GM23338 (cell line): ENCODE results near the gene GIPC2. TPM values are rescaled to one million over a fixed set of nuclear protein-coding genes. Genes with fewer than 3 reads are reported as not detected.

Experiments used
- ATAC-seq: fragments of 200-7000 bp; cut with Tn5 transposase; 3 replicates; pipeline ENCODE4 v1.9.1; 2020
- DNase-seq: peaks from one replicate; pipeline ENCODE4 v3.0.0-alpha.2; 2015; ENCODE audit warnings: low spot score
- H2AFZ ChIP-seq: fragments of 200-600 bp; sonication (generic); 2 replicates; pipeline ENCODE4 v1.8.0; 2016; ENCODE audit warnings: antibody characterized with exemption, mild to moderate bottlenecking, moderate library complexity
- H3F3A ChIP-seq: fragments of 200-600 bp; sonication (generic); replicated peaks from 2 replicates; pipeline ENCODE4 v1.8.0; 2017; ENCODE audit warnings: antibody characterized with exemption, mixed run types, low read depth
- H3K27ac ChIP-seq: fragments of 200-600 bp; sonication (generic); 2 replicates; pipeline ENCODE4 v1.6.1; 2016; ENCODE audit warnings: low read depth
- H3K27me3 ChIP-seq: fragments of 200-600 bp; sonication (generic); 2 replicates; pipeline ENCODE4 v1.8.0; 2016; ENCODE audit warnings: mild to moderate bottlenecking, mixed run types, moderate library complexity; ENCODE audit not compliant: insufficient read depth
- H3K36me3 ChIP-seq: fragments of 200-600 bp; sonication (generic); 2 replicates; pipeline ENCODE4 v1.8.0; 2016; ENCODE audit warnings: mild to moderate bottlenecking; ENCODE audit not compliant: insufficient read depth
- H3K4me1 ChIP-seq: fragments of 200-600 bp; sonication (generic); 2 replicates; pipeline ENCODE4 v1.8.0; 2016; ENCODE audit warnings: mild to moderate bottlenecking, moderate library complexity; ENCODE audit not compliant: insufficient read depth
- H3K4me2 ChIP-seq: fragments of 200-600 bp; sonication (generic); 2 replicates; pipeline ENCODE4 v1.7.1; 2017; ENCODE audit warnings: mixed run types
- H3K4me3 ChIP-seq: fragments of 200-600 bp; sonication (generic); 2 replicates; pipeline ENCODE4 v1.6.1; 2016; ENCODE audit warnings: mixed run types
- H3K79me2 ChIP-seq: fragments of 200-600 bp; sonication (generic); replicated peaks from 2 replicates; pipeline ENCODE4 v1.8.0; 2017; ENCODE audit warnings: mild to moderate bottlenecking; ENCODE audit not compliant: insufficient read depth
- H3K9me2 ChIP-seq: fragments of 200-600 bp; sonication (generic); 2 replicates; pipeline ENCODE4 v1.8.0; 2017; ENCODE audit not compliant: insufficient read depth
- H4K20me1 ChIP-seq: fragments of 200-600 bp; sonication (generic); replicated peaks from 2 replicates; pipeline ENCODE4 v1.8.0; 2017; ENCODE audit warnings: mild to moderate bottlenecking; ENCODE audit not compliant: insufficient read depth
- H3K27ac Mint-ChIP-seq: 2 replicates; pipeline ENCODE4 v1.8.0; 2020; ENCODE audit warnings: inconsistent platforms, mild to moderate bottlenecking, moderate library complexity, mixed read lengths
- H3K27me3 Mint-ChIP-seq: 3 replicates; pipeline ENCODE4 v1.8.0; 2022; ENCODE audit warnings: low read depth, mild to moderate bottlenecking, moderate library complexity, mixed read lengths, inconsistent platforms; ENCODE audit not compliant: insufficient read depth, poor library complexity
- H3K36me3 Mint-ChIP-seq: 3 replicates; pipeline ENCODE4 v1.8.0; 2021; ENCODE audit warnings: low read depth, mild to moderate bottlenecking, inconsistent platforms, moderate library complexity, mixed read lengths
- H3K4me1 Mint-ChIP-seq: 3 replicates; pipeline ENCODE4 v1.8.0; 2020; ENCODE audit warnings: mild to moderate bottlenecking, inconsistent platforms, mixed read lengths
- H3K4me3 Mint-ChIP-seq: 3 replicates; pipeline ENCODE4 v1.8.0; 2021; ENCODE audit warnings: moderate library complexity, mild to moderate bottlenecking, inconsistent platforms, mixed read lengths
- H3K9me3 Mint-ChIP-seq: 3 replicates; pipeline ENCODE4 v1.8.0; 2020; ENCODE audit warnings: moderate library complexity, mild to moderate bottlenecking, inconsistent platforms, mixed read lengths
- CREB1 ChIP-seq: fragments of 250-450 bp; sonication (Bioruptor Pico); IDR thresholded peaks from 2 replicates; pipeline ENCODE4 v1.5.0; 2020; ENCODE audit warnings: low read depth, mild to moderate bottlenecking, moderate library complexity
- EZH2 ChIP-seq: fragments of 200-600 bp; sonication (generic); IDR thresholded peaks from one replicate; pipeline ENCODE4 v1.8.0; 2017; ENCODE audit warnings: antibody characterized with exemption, mild to moderate bottlenecking, low read depth; ENCODE audit not compliant: unreplicated experiment
- EZH2phosphoT487 ChIP-seq: fragments of 200-600 bp; sonication (generic); IDR thresholded peaks from one replicate; pipeline ENCODE4 v1.8.1; 2018; ENCODE audit warnings: antibody characterized with exemption; ENCODE audit not compliant: unreplicated experiment
- JUNB ChIP-seq: IDR thresholded peaks from one replicate; pipeline ENCODE4 v1.6.1; 2016; ENCODE audit warnings: antibody characterized with exemption; ENCODE audit not compliant: unreplicated experiment
- NANOG ChIP-seq: IDR thresholded peaks from 2 replicates; pipeline ENCODE4 v1.6.1; 2016; ENCODE audit warnings: antibody characterized with exemption, borderline replicate concordance
- POLR2AphosphoS5 ChIP-seq: IDR thresholded peaks from 2 replicates; pipeline ENCODE4 v1.6.1; 2016; ENCODE audit warnings: antibody characterized with exemption, low read depth
- STAT1 ChIP-seq: IDR thresholded peaks from one replicate; pipeline ENCODE4 v1.6.1; 2016; ENCODE audit warnings: antibody characterized with exemption; ENCODE audit not compliant: unreplicated experiment
- ZNF114 ChIP-seq: fragments of 250-450 bp; sonication (Bioruptor Pico); IDR thresholded peaks from 2 replicates; pipeline ENCODE4 v1.5.0; 2020; ENCODE audit warnings: mild to moderate bottlenecking, moderate library complexity
- ZNF331 ChIP-seq: fragments of 250-450 bp; sonication (Bioruptor Pico); IDR thresholded peaks from 2 replicates; pipeline ENCODE4 v1.5.0; 2020; ENCODE audit warnings: low read depth, mild to moderate bottlenecking, moderate library complexity
- polyA plus RNA-seq: library from polyadenylated mRNA; unstranded; fragments of >200 nt; fragmentation: Nextera tagmentation; extraction: Ambion mirVana; gene quantifications from 2 replicates; pipeline ENCODE4 v1.2.1, GENCODE V29; 2016
- total RNA-seq: library from RNA; depleted of rRNA; stranded (reverse); fragments of >200 nt; shearing (Covaris generic); gene quantifications from 2 replicates; pipeline ENCODE4 v1.2.3, GENCODE V29; 2014
- TF ChIP-seq, protein P1 (sequence below): IDR thresholded peaks from one replicate; pipeline ENCODE4 v1.6.1; 2018; ENCODE audit warnings: antibody characterized with exemption; ENCODE audit not compliant: unreplicated experiment
- TF ChIP-seq, protein P2 (sequence below), 2 experiments: fragments of 200-600 bp in 1 of 2; sonication (generic) in 1 of 2; conservative IDR thresholded peaks; 2 replicates each; pipeline versions ENCODE4 v1.5.1 to v1.6.1; 2016 to 2017; ENCODE audit warnings: antibody characterized with exemption in 2 of 2, low read depth in 2 of 2, mild to moderate bottlenecking in 2 of 2, moderate library complexity in 1 of 2
- TF ChIP-seq, protein P3 (sequence below): IDR thresholded peaks from 2 replicates; pipeline ENCODE4 v1.6.1; 2016; ENCODE audit warnings: antibody characterized with exemption
- TF ChIP-seq, protein P4 (sequence below): fragments of 250-450 bp; sonication (Bioruptor Pico); IDR thresholded peaks from 2 replicates; pipeline ENCODE4 v1.5.0; 2020; ENCODE audit warnings: mild to moderate bottlenecking, moderate library complexity

The GIPC2 gene
- total and polyA plus RNA-seq, 2 experiments from 2014 or later = 1.2 to 1.5 TPM

DNA sequence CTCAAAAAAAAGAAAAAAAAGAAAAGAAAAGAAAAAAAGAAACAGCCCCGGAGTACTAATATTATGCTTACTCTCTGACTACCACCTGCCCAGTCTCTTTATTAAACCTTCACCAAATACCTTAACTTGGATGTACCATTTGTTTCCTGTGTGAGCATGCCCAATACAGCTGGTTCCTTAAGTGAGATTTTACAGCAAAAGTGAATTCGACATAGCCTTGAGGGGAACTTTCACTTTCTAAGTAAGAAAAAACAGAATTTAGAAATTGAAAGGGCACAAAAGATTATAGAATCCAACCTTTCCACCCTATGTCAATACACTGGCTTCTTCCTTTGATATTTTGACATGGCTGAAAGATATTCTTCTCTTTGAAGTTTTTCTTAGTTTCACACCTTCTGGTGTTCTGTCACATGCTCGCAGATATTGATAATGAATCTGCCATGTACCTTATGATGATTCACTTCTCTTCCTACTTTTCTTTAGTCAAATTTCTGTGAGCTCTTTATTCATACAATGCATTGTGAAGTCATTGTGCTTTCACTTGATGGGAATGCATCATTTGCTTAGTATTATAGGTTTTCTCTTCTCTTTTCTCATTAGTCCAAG lies 5.2 kb upstream of the GIPC2 start (continued):
- TF ChIP-seq, protein P1, sequence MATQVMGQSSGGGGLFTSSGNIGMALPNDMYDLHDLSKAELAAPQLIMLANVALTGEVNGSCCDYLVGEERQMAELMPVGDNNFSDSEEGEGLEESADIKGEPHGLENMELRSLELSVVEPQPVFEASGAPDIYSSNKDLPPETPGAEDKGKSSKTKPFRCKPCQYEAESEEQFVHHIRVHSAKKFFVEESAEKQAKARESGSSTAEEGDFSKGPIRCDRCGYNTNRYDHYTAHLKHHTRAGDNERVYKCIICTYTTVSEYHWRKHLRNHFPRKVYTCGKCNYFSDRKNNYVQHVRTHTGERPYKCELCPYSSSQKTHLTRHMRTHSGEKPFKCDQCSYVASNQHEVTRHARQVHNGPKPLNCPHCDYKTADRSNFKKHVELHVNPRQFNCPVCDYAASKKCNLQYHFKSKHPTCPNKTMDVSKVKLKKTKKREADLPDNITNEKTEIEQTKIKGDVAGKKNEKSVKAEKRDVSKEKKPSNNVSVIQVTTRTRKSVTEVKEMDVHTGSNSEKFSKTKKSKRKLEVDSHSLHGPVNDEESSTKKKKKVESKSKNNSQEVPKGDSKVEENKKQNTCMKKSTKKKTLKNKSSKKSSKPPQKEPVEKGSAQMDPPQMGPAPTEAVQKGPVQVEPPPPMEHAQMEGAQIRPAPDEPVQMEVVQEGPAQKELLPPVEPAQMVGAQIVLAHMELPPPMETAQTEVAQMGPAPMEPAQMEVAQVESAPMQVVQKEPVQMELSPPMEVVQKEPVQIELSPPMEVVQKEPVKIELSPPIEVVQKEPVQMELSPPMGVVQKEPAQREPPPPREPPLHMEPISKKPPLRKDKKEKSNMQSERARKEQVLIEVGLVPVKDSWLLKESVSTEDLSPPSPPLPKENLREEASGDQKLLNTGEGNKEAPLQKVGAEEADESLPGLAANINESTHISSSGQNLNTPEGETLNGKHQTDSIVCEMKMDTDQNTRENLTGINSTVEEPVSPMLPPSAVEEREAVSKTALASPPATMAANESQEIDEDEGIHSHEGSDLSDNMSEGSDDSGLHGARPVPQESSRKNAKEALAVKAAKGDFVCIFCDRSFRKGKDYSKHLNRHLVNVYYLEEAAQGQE = no peak
- no peak for TF ChIP-seq EZH2
- no peak for TF ChIP-seq JUNB

DNA sequence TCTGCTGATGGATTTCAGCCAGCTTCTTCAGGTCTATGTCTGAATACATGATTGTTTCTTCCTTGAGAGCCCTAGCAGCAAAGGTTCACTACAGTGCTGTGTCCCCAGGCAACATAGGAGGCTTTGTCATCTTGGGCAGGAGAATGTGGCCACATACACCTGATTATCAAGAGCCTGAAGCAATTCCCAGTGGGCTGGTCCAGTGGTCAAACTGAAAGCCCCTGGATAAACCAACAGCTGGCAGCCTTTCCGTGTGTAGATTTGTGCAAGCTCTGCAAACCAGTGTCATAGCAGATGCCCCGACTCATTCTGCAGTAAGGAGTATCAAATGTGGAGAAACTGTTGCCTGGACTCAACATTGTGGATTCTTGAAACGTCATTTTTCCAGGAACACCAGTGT lies 2.3 kb upstream of the GIPC2 start:
- H3K4me3 ChIP-seq = no peak overlapping the region
- H4K20me1 ChIP-seq = no peaks in the 10 kb centered on the region
- H3K27me3 ChIP-seq = peaks cover 42% of the 10 kb centered on the region
- no peaks in the 10 kb centered on the region for H3K9me3 Mint-ChIP-seq
- no peaks in the 10 kb centered on the region for H3K9me2 ChIP-seq
- H3K27ac Mint-ChIP-seq = no peak overlapping the region
- H3K4me1 ChIP-seq = peaks cover 22% of the 10 kb centered on the region
- H3K4me1 Mint-ChIP-seq = peaks cover 25% of the 10 kb centered on the region
- H3F3A ChIP-seq = 0 out of 2 replicates have a peak, but pooled peaks cover 4% of the 10 kb centered on the region
- H3K36me3 ChIP-seq = no peaks in the 10 kb centered on the region
- DNase-seq (no peak), ATAC-seq (no peak)
- no peaks in the 10 kb centered on the region for H3K36me3 Mint-ChIP-seq
- H3K27ac ChIP-seq = no peak overlapping the region
- peaks cover 21% of the 10 kb centered on the region for H3K27me3 Mint-ChIP-seq
- H3K4me3 Mint-ChIP-seq = no peak overlapping the region
- no peak overlapping the region for H2AFZ ChIP-seq
- no peak overlapping the region for H3K4me2 ChIP-seq
- no peaks in the 10 kb centered on the region for H3K79me2 ChIP-seq
- TF ChIP-seq STAT1 (no peak), CREB1 (no peak), EZH2 (no peak), NANOG (no peak), POLR2AphosphoS5 (no peak), ZNF114 (CRISPR knock-in tag) (no peak), EZH2phosphoT487 (no peak), ZNF331 (CRISPR knock-in tag) (no peak)
- TF ChIP-seq, protein P2, sequence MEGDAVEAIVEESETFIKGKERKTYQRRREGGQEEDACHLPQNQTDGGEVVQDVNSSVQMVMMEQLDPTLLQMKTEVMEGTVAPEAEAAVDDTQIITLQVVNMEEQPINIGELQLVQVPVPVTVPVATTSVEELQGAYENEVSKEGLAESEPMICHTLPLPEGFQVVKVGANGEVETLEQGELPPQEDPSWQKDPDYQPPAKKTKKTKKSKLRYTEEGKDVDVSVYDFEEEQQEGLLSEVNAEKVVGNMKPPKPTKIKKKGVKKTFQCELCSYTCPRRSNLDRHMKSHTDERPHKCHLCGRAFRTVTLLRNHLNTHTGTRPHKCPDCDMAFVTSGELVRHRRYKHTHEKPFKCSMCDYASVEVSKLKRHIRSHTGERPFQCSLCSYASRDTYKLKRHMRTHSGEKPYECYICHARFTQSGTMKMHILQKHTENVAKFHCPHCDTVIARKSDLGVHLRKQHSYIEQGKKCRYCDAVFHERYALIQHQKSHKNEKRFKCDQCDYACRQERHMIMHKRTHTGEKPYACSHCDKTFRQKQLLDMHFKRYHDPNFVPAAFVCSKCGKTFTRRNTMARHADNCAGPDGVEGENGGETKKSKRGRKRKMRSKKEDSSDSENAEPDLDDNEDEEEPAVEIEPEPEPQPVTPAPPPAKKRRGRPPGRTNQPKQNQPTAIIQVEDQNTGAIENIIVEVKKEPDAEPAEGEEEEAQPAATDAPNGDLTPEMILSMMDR (conservative IDR thresholded peaks at IDR 0.05; ENCODE audit: low read depth in 2 of 2) = no peak
- TF ChIP-seq, protein P3, sequence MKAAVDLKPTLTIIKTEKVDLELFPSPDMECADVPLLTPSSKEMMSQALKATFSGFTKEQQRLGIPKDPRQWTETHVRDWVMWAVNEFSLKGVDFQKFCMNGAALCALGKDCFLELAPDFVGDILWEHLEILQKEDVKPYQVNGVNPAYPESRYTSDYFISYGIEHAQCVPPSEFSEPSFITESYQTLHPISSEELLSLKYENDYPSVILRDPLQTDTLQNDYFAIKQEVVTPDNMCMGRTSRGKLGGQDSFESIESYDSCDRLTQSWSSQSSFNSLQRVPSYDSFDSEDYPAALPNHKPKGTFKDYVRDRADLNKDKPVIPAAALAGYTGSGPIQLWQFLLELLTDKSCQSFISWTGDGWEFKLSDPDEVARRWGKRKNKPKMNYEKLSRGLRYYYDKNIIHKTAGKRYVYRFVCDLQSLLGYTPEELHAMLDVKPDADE = no peak
- TF ChIP-seq, protein P4, sequence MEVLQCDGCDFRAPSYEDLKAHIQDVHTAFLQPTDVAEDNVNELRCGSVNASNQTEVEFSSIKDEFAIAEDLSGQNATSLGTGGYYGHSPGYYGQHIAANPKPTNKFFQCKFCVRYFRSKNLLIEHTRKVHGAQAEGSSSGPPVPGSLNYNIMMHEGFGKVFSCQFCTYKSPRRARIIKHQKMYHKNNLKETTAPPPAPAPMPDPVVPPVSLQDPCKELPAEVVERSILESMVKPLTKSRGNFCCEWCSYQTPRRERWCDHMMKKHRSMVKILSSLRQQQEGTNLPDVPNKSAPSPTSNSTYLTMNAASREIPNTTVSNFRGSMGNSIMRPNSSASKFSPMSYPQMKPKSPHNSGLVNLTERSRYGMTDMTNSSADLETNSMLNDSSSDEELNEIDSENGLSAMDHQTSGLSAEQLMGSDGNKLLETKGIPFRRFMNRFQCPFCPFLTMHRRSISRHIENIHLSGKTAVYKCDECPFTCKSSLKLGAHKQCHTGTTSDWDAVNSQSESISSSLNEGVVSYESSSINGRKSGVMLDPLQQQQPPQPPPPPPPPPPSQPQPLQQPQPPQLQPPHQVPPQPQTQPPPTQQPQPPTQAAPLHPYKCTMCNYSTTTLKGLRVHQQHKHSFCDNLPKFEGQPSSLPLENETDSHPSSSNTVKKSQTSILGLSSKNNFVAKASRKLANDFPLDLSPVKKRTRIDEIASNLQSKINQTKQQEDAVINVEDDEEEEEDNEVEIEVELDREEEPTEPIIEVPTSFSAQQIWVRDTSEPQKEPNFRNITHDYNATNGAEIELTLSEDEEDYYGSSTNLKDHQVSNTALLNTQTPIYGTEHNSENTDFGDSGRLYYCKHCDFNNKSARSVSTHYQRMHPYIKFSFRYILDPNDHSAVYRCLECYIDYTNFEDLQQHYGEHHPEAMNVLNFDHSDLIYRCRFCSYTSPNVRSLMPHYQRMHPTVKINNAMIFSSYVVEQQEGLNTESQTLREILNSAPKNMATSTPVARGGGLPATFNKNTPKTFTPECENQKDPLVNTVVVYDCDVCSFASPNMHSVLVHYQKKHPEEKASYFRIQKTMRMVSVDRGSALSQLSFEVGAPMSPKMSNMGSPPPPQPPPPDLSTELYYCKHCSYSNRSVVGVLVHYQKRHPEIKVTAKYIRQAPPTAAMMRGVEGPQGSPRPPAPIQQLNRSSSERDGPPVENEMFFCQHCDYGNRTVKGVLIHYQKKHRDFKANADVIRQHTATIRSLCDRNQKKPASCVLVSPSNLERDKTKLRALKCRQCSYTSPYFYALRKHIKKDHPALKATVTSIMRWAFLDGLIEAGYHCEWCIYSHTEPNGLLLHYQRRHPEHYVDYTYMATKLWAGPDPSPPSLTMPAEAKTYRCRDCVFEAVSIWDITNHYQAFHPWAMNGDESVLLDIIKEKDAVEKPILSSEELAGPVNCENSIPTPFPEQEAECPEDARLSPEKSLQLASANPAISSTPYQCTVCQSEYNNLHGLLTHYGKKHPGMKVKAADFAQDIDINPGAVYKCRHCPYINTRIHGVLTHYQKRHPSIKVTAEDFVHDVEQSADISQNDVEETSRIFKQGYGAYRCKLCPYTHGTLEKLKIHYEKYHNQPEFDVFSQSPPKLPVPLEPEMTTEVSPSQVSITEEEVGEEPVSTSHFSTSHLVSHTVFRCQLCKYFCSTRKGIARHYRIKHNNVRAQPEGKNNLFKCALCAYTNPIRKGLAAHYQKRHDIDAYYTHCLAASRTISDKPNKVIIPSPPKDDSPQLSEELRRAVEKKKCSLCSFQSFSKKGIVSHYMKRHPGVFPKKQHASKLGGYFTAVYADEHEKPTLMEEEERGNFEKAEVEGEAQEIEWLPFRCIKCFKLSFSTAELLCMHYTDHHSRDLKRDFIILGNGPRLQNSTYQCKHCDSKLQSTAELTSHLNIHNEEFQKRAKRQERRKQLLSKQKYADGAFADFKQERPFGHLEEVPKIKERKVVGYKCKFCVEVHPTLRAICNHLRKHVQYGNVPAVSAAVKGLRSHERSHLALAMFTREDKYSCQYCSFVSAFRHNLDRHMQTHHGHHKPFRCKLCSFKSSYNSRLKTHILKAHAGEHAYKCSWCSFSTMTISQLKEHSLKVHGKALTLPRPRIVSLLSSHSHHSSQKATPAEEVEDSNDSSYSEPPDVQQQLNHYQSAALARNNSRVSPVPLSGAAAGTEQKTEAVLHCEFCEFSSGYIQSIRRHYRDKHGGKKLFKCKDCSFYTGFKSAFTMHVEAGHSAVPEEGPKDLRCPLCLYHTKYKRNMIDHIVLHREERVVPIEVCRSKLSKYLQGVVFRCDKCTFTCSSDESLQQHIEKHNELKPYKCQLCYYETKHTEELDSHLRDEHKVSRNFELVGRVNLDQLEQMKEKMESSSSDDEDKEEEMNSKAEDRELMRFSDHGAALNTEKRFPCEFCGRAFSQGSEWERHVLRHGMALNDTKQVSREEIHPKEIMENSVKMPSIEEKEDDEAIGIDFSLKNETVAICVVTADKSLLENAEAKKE (CRISPR knock-in tag) = no peak
